MCF 10A (cell line): Measurements from ENCODE around the gene CRYZ. TPM values are rescaled to one million over a fixed set of nuclear protein-coding genes. Genes with fewer than 3 reads are reported as not detected.

Experiments
- BruUV-seq: library from RNA; stranded (reverse); fragments of 400-500 nt; replicated peaks from 2 replicates; lab custom pipeline; 2021; lab: Mats Ljungman, UMichigan
- CTCF ChIA-PET: fragments of 300-600 bp; sonication (Branson Sonifier 250); formaldehyde crosslinking; extraction: SDS; loops from one replicate; lab custom pipeline; 2021; ENCODE audit warnings: antibody characterized with exemption, inconsistent platforms; lab: Yijun Ruan, JAX
- POLR2A ChIA-PET: fragments of 300-600, 350-650 bp; sonication (Branson Sonifier 250); formaldehyde crosslinking; extraction: SDS; loops from one replicate; lab custom pipeline; 2020; ENCODE audit warnings: antibody characterized with exemption, inconsistent platforms; lab: Yijun Ruan, JAX
- DNase-seq: peaks from one replicate; pipeline ENCODE4 v3.0.0-alpha.2; 2018; ENCODE audit not compliant: unreplicated experiment
- H3K27ac Mint-ChIP-seq: one replicate; pipeline ENCODE4 v1.8.0; 2022; ENCODE audit warnings: mild to moderate bottlenecking, low read depth, mixed read lengths; ENCODE audit not compliant: unreplicated experiment
- H3K27me3 Mint-ChIP-seq: one replicate; pipeline ENCODE4 v1.8.0; 2022; ENCODE audit warnings: mixed read lengths; ENCODE audit not compliant: insufficient read depth, unreplicated experiment
- H3K36me3 Mint-ChIP-seq: one replicate; pipeline ENCODE4 v1.8.0; 2022; ENCODE audit warnings: mild to moderate bottlenecking, moderate library complexity, mixed read lengths; ENCODE audit not compliant: insufficient read depth, unreplicated experiment
- H3K4me1 Mint-ChIP-seq: one replicate; pipeline ENCODE4 v1.8.0; 2022; ENCODE audit warnings: mixed read lengths; ENCODE audit not compliant: insufficient read depth, unreplicated experiment
- H3K4me3 Mint-ChIP-seq: one replicate; pipeline ENCODE4 v1.8.0; 2022; ENCODE audit warnings: mild to moderate bottlenecking, moderate library complexity, mixed read lengths; ENCODE audit not compliant: unreplicated experiment
- H3K9me3 Mint-ChIP-seq: one replicate; pipeline ENCODE4 v1.8.0; 2022; ENCODE audit warnings: mixed read lengths; ENCODE audit not compliant: unreplicated experiment
- CTCF ChIP-seq: fragments of 200-600 bp; IDR thresholded peaks from one replicate; pipeline ENCODE4 v1.8.0; 2022; ENCODE audit warnings: antibody characterized with exemption, mild to moderate bottlenecking; ENCODE audit not compliant: unreplicated experiment
- intact Hi-C: fragments of 100-400 bp; cut with micrococcal nuclease; formaldehyde crosslinking; loops from 2 replicates; pipeline ENCODE4 v1.14.1; 2022
- total RNA-seq: library from RNA; stranded (reverse); gene quantifications from 2 replicates; pipeline ENCODE4 v1.2.3, GENCODE V29; 2022

The CRYZ gene
- total RNA-seq, 1 experiment from 2014 or later: 5.8 TPM

GRCh38 chr1:74681851-74682250 lies 51.0 kb downstream of the CRYZ start:
- no TSS peak for BruUV-seq
- Mint-ChIP-seq H3K27ac (no peak overlapping the region), H3K9me3 (no peaks in the 10 kb centered on the region), H3K4me3 (no peak overlapping the region), H3K27me3 (no peaks in the 10 kb centered on the region), H3K36me3 (no peaks in the 10 kb centered on the region), H3K4me1 (no peaks in the 10 kb centered on the region)
- DNase-seq: no peak
- CTCF ChIA-PET: interaction anchor here (3.7 kb wide), 1 partner anchor 8 kb away, joined by 23 read pairs; no protein-coding TSS in a partner anchor
- intact Hi-C loops: loop anchor here (10.0 kb wide), 2 partner anchors 217 to 687 kb away; no protein-coding TSS in a partner anchor
- TF ChIP-seq CTCF: no peak
- POLR2A ChIA-PET: no interaction called here

GRCh38 chr1:74681449-74681848 lies 51.4 kb downstream of the CRYZ start:
- Mint-ChIP-seq H3K4me3 (no peak overlapping the region), H3K27me3 (no peaks in the 10 kb centered on the region), H3K4me1 (no peaks in the 10 kb centered on the region), H3K9me3 (no peaks in the 10 kb centered on the region), H3K36me3 (no peaks in the 10 kb centered on the region), H3K27ac (no peak overlapping the region)
- BruUV-seq: no TSS peak
- DNase-seq: no peak
- ChIA-PET CTCF (interaction anchor here (3.7 kb wide), 1 partner anchor 9 kb away, joined by 23 read pairs; no protein-coding TSS in a partner anchor), POLR2A (no interaction called here)
- no peak for TF ChIP-seq CTCF
- intact Hi-C loops: loop anchor here (10.0 kb wide), 2 partner anchors 217 to 687 kb away; no protein-coding TSS in a partner anchor

GRCh38 chr1:74681001-74681400 lies 51.8 kb downstream of the CRYZ start:
- DNase-seq: no peak
- H3K4me3 Mint-ChIP-seq: no peak overlapping the region
- intact Hi-C loops: loop anchor here (10.0 kb wide), 2 partner anchors 216 to 686 kb away; no protein-coding TSS in a partner anchor
- H3K36me3 Mint-ChIP-seq: no peaks in the 10 kb centered on the region
- no TSS peak for BruUV-seq
- H3K4me1 Mint-ChIP-seq: no peaks in the 10 kb centered on the region
- ChIA-PET POLR2A (no interaction called here), CTCF (interaction anchor here (3.7 kb wide), 1 partner anchor 9 kb away, joined by 23 read pairs; no protein-coding TSS in a partner anchor)
- H3K9me3 Mint-ChIP-seq: no peaks in the 10 kb centered on the region
- H3K27me3 Mint-ChIP-seq: no peaks in the 10 kb centered on the region
- TF ChIP-seq CTCF: no peak
- no peak overlapping the region for H3K27ac Mint-ChIP-seq

GRCh38 chr1:74679811-74680210 lies 53.0 kb downstream of the CRYZ start:
- no peak overlapping the region for H3K4me3 Mint-ChIP-seq
- DNase-seq: no peak
- no peaks in the 10 kb centered on the region for H3K4me1 Mint-ChIP-seq
- no peaks in the 10 kb centered on the region for H3K36me3 Mint-ChIP-seq
- H3K27ac Mint-ChIP-seq: no peak overlapping the region
- POLR2A ChIA-PET: no interaction called here
- H3K27me3 Mint-ChIP-seq: no peaks in the 10 kb centered on the region
- CTCF ChIA-PET: interaction anchor here (3.7 kb wide), 1 partner anchor 10 kb away, joined by 23 read pairs; no protein-coding TSS in a partner anchor
- intact Hi-C loops: loop anchor here (10.0 kb wide), 2 partner anchors 215 to 685 kb away; no protein-coding TSS in a partner anchor
- TF ChIP-seq CTCF: no peak
- no peaks in the 10 kb centered on the region for H3K9me3 Mint-ChIP-seq
- no TSS peak for BruUV-seq
